HCT116 (cell line): Measurements from ENCODE around the gene DUSP28. TPM values are rescaled to one million over a fixed set of nuclear protein-coding genes. Genes with fewer than 3 reads are reported as not detected.

Source experiments
- ATAC-seq: fragments of 200-7000 bp; cut with Tn5 transposase; 2 replicates; pipeline ENCODE4 v1.9.1; 2020; ENCODE audit warnings: mild to moderate bottlenecking, moderate library complexity
- BruUV-seq: library from RNA; stranded (reverse); fragments of 400-500 nt; replicated peaks from 2 replicates; lab custom pipeline; 2021; lab: Mats Ljungman, UMichigan
- CTCF ChIA-PET: fragments of 300-600 bp; sonication (Branson Sonifier 250); formaldehyde crosslinking; loops from one replicate; lab custom pipeline; 2021; ENCODE audit warnings: antibody characterized with exemption; lab: Charles Lee
- POLR2A ChIA-PET: fragments of 300-600, 350-600 bp; sonication (Branson Sonifier 250); formaldehyde crosslinking; loops from one replicate; lab custom pipeline; 2021; ENCODE audit warnings: antibody characterized with exemption; lab: Charles Lee
- RAD21 ChIA-PET, 2 experiments: fragments of 300-600 bp; sonication (Branson Sonifier 250); formaldehyde crosslinking; loops; one replicate each; lab custom pipeline; 2023; ENCODE audit warnings: low total read pairs in 2 of 2; ENCODE audit not compliant: uncharacterized antibody in 2 of 2, unreplicated experiment in 2 of 2, low non-redundant PET in 1 of 2; lab: Charles Lee
- DNase-seq: peaks from one replicate; pipeline ENCODE4 v3.0.0-alpha.2; 2010; ENCODE audit warnings: low read depth, low spot score
- H2AFZ ChIP-seq: fragments of 200-600 bp; shearing (Covaris generic), sonication (generic); 2 replicates; pipeline ENCODE4 v1.6.1; 2017; ENCODE audit warnings: low read depth, mixed run types, mixed read lengths, antibody characterized with exemption, low read length; ENCODE audit not compliant: poor library complexity, severe bottlenecking
- H3K27ac ChIP-seq: 2 replicates; pipeline ENCODE4 v1.5.1; 2012; ENCODE audit warnings: low read depth, low read length
- H3K27me3 ChIP-seq: fragments of 200-600 bp; sonication (generic); 2 replicates; pipeline ENCODE4 v1.6.1; 2016; ENCODE audit warnings: mixed run types, low read length, mixed read lengths; ENCODE audit not compliant: insufficient read depth
- H3K36me3 ChIP-seq, 2 experiments: fragments of 200-500 bp in 1 of 2; fragments of 200-600 bp in 1 of 2; sonication (Bioruptor generic) in 1 of 2; sonication (generic) in 1 of 2; 2 replicates each; pipeline versions ENCODE4 v1.5.1 to v1.6.1; 2014 to 2016; ENCODE audit warnings: low read length in 2 of 2, inconsistent platforms in 1 of 2, mixed read lengths in 1 of 2, mixed run types in 1 of 2; ENCODE audit not compliant: insufficient read depth in 2 of 2, control insufficient read depth in 1 of 2
- H3K4me1 ChIP-seq, 2 experiments: fragments of 200-600 bp in 1 of 2; sonication (generic) in 1 of 2; 2 replicates each; pipeline versions ENCODE4 v1.5.1 to v1.6.1; 2012 to 2017; ENCODE audit warnings: low read length in 2 of 2, inconsistent platforms in 1 of 2, mild to moderate bottlenecking in 1 of 2, mixed read lengths in 1 of 2, mixed run types in 1 of 2, moderate library complexity in 1 of 2; ENCODE audit not compliant: insufficient read depth in 2 of 2, control insufficient read depth in 1 of 2
- H3K4me2 ChIP-seq: fragments of 200-600 bp; sonication (generic); 2 replicates; pipeline ENCODE4 v1.6.1; 2017; ENCODE audit warnings: mixed run types, low read length, mixed read lengths
- H3K4me3 ChIP-seq, 2 experiments: fragments of 200-600 bp in 1 of 2; sonication (generic) in 1 of 2; replicated peaks in 1 of 2; 2 replicates each; pipeline ENCODE4 v1.5.1; 2011 to 2016; ENCODE audit warnings: low read length in 2 of 2, control low read depth in 1 of 2, low read depth in 1 of 2, mild to moderate bottlenecking in 1 of 2, mixed read lengths in 1 of 2, mixed run types in 1 of 2
- H3K79me2 ChIP-seq: fragments of 200-600 bp; sonication (generic); 2 replicates; pipeline ENCODE4 v1.6.1; 2017; ENCODE audit warnings: mild to moderate bottlenecking, mixed run types, low read length, moderate library complexity, mixed read lengths; ENCODE audit not compliant: insufficient read depth
- H3K9ac ChIP-seq: fragments of 200-600 bp; sonication (generic); 2 replicates; pipeline ENCODE4 v1.6.1; 2016; ENCODE audit warnings: low read length, mixed read lengths
- H3K9me2 ChIP-seq: fragments of 200-600 bp; sonication (generic), shearing (Covaris generic); 2 replicates; pipeline ENCODE4 v1.6.1; 2017; ENCODE audit warnings: mixed run types, mild to moderate bottlenecking, moderate library complexity; ENCODE audit not compliant: insufficient read depth
- H3K9me3 ChIP-seq, 2 experiments: fragments of 200-500 bp in 1 of 2; fragments of 200-600 bp in 1 of 2; sonication (Bioruptor generic) in 1 of 2; sonication (generic) in 1 of 2; 2 replicates each; pipeline ENCODE4 v1.6.1; 2014 to 2017; ENCODE audit warnings: low read length in 2 of 2, mixed read lengths in 2 of 2, inconsistent platforms in 1 of 2, low read depth in 1 of 2, mild to moderate bottlenecking in 1 of 2, mixed run types in 1 of 2, moderate library complexity in 1 of 2; ENCODE audit not compliant: control insufficient read depth in 1 of 2, insufficient read depth in 1 of 2
- H4K20me1 ChIP-seq: fragments of 200-600 bp; sonication (generic), shearing (Covaris generic); 2 replicates; pipeline ENCODE4 v1.6.1; 2017; ENCODE audit warnings: mixed run types, mild to moderate bottlenecking, moderate library complexity; ENCODE audit not compliant: insufficient read depth
- ATF3 ChIP-seq: IDR thresholded peaks from 2 replicates; pipeline ENCODE4 v1.6.1; 2012
- CBX3 ChIP-seq: IDR thresholded peaks from 2 replicates; pipeline ENCODE4 v1.6.1; 2012; ENCODE audit warnings: low read depth
- CTCF ChIP-seq, 3 experiments: fragments of 200-600 bp in 1 of 3; sonication (generic) in 1 of 3; IDR thresholded peaks in 2 of 3; conservative IDR thresholded peaks in 1 of 3; 2 replicates each; pipeline ENCODE4 v1.5.1; 2012 to 2017; ENCODE audit warnings: low read depth in 2 of 3, low read length in 2 of 3, antibody characterized with exemption in 1 of 3, borderline replicate concordance in 1 of 3, control low read depth in 1 of 3, mild to moderate bottlenecking in 1 of 3, mixed read lengths in 1 of 3, mixed run types in 1 of 3, moderate library complexity in 1 of 3; ENCODE audit not compliant: insufficient read depth in 1 of 3
- EGR1 ChIP-seq: IDR thresholded peaks from 2 replicates; pipeline ENCODE4 v1.6.1; 2012; ENCODE audit warnings: low read depth
- ELF1 ChIP-seq: IDR thresholded peaks from 2 replicates; pipeline ENCODE4 v1.6.1; 2012; ENCODE audit warnings: low read depth, borderline replicate concordance
- EZH2 ChIP-seq: fragments of 200-600 bp; sonication (generic); IDR thresholded peaks from 2 replicates; pipeline ENCODE4 v1.6.1; 2017; ENCODE audit warnings: antibody characterized with exemption, mixed run types
- FOSL1 ChIP-seq: IDR thresholded peaks from 2 replicates; pipeline ENCODE4 v1.6.1; 2012; ENCODE audit warnings: low read depth
- JUND ChIP-seq: IDR thresholded peaks from 2 replicates; pipeline ENCODE4 v1.6.1; 2012
- MAX ChIP-seq: IDR thresholded peaks from 2 replicates; pipeline ENCODE4 v1.6.1; 2012
- POLR2AphosphoS5 ChIP-seq: IDR thresholded peaks from 2 replicates; pipeline ENCODE4 v1.6.1; 2011; ENCODE audit warnings: mild to moderate bottlenecking, low read depth, low read length, moderate library complexity
- RAD21 ChIP-seq: IDR thresholded peaks from 2 replicates; pipeline ENCODE4 v1.6.1; 2012; ENCODE audit warnings: low read depth, mild to moderate bottlenecking
- SIN3A ChIP-seq: IDR thresholded peaks from 2 replicates; pipeline ENCODE4 v1.6.1; 2012; ENCODE audit warnings: low read depth
- SP1 ChIP-seq: IDR thresholded peaks from 2 replicates; pipeline ENCODE4 v1.6.1; 2012; ENCODE audit warnings: low read depth
- SRF ChIP-seq: IDR thresholded peaks from 2 replicates; pipeline ENCODE4 v1.6.1; 2012; ENCODE audit warnings: low read depth
- TCF7L2 ChIP-seq: IDR thresholded peaks from 2 replicates; pipeline ENCODE4 v1.7.0; 2011; ENCODE audit warnings: borderline replicate concordance, inconsistent platforms; ENCODE audit not compliant: insufficient read depth, insufficient read length; ENCODE audit errors: extremely low read depth
- YY1 ChIP-seq: IDR thresholded peaks from 2 replicates; pipeline ENCODE4 v1.6.1; 2011; ENCODE audit warnings: low read length, low read depth, moderate library complexity, mild to moderate bottlenecking; ENCODE audit not compliant: insufficient replicate concordance; ENCODE audit errors: extremely low read depth
- ZNF274 ChIP-seq: fragments of 200-500 bp; sonication (Bioruptor generic); IDR thresholded peaks from 2 replicates; pipeline ENCODE4 v1.6.1; 2014; ENCODE audit warnings: mild to moderate bottlenecking, low read depth, low read length, inconsistent platforms
- intact Hi-C: fragments of 100-400 bp; cut with micrococcal nuclease; formaldehyde crosslinking; loops from 2 replicates; pipeline ENCODE4 v1.10.0; 2022
- total RNA-seq: library from RNA; stranded (reverse); gene quantifications from one replicate; pipeline ENCODE4 v1.2.1, GENCODE V29; 2021; ENCODE audit not compliant: unreplicated experiment
- TF ChIP-seq, protein P1 (sequence below): IDR thresholded peaks from 2 replicates; pipeline ENCODE4 v1.6.1; 2011; ENCODE audit warnings: mild to moderate bottlenecking, low read length, moderate library complexity; ENCODE audit not compliant: insufficient replicate concordance; ENCODE audit errors: extremely low read depth

The DUSP28 gene
- total RNA-seq, 1 experiment from 2014 or later: 5.6 TPM

GRCh38 chr2:240524963-240525718 is 35.0 kb upstream of the DUSP28 start:
- no peaks in the 10 kb centered on the region for H3K4me1 ChIP-seq
- no peaks in the 10 kb centered on the region for H3K79me2 ChIP-seq
- DNase-seq (no peak), ATAC-seq (no peak)
- TF ChIP-seq ELF1 (no peak), EGR1 (no peak), EZH2 (no peak), TCF7L2 (no peak), ZNF274 (no peak), FOSL1 (no peak), SRF (no peak), RAD21 (no peak), SP1 (no peak), POLR2AphosphoS5 (no peak), CTCF (IDR thresholded peaks at IDR 0.05 in 2 of 3, conservative IDR thresholded peaks at IDR 0.05 in 1 of 3; ENCODE audit: borderline replicate concordance in 1 of 3, insufficient read depth in 1 of 3, low read depth in 2 of 3, low read length in 2 of 3) (no peak), MAX (no peak), ATF3 (no peak), CBX3 (no peak; the same call in 1 of the 2 replicates), YY1 (no peak), SIN3A (no peak), JUND (no peak)
- TF ChIP-seq, protein P1, sequence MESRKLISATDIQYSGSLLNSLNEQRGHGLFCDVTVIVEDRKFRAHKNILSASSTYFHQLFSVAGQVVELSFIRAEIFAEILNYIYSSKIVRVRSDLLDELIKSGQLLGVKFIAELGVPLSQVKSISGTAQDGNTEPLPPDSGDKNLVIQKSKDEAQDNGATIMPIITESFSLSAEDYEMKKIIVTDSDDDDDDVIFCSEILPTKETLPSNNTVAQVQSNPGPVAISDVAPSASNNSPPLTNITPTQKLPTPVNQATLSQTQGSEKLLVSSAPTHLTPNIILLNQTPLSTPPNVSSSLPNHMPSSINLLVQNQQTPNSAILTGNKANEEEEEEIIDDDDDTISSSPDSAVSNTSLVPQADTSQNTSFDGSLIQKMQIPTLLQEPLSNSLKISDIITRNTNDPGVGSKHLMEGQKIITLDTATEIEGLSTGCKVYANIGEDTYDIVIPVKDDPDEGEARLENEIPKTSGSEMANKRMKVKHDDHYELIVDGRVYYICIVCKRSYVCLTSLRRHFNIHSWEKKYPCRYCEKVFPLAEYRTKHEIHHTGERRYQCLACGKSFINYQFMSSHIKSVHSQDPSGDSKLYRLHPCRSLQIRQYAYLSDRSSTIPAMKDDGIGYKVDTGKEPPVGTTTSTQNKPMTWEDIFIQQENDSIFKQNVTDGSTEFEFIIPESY: no peak
- no peaks in the 10 kb centered on the region for H4K20me1 ChIP-seq
- peaks cover 17 to 27% of the 10 kb centered on the region in 2 experiments; a peak in 2 of 4 replicates for H3K9me3 ChIP-seq
- no peaks in the 10 kb centered on the region for H3K9me2 ChIP-seq
- intact Hi-C loops: no loop called here
- H3K27me3 ChIP-seq: no peaks in the 10 kb centered on the region
- H3K4me2 ChIP-seq: no peak overlapping the region
- RAD21 ChIA-PET: no interaction called here
- CTCF ChIA-PET: no interaction called here
- H3K27ac ChIP-seq: no peak overlapping the region
- H3K36me3 ChIP-seq: peaks cover 0 to 45% of the 10 kb centered on the region in 2 experiments; a peak in 1 of 4 replicates
- H2AFZ ChIP-seq: no peak overlapping the region
- H3K4me3 ChIP-seq: no peak overlapping the region
- POLR2A ChIA-PET: no interaction called here
- H3K9ac ChIP-seq: no peak overlapping the region
- BruUV-seq: no TSS peak
